Measurements from ENCODE around the gene STK32B. TPM values are rescaled to one million over a fixed set of nuclear protein-coding genes. Genes with fewer than 3 reads are reported as not detected.

STK32B gene
- total and polyA plus RNA-seq, 9 of the 15 experiments (the other 6 are each of a cell fraction or from before 2014, with no cell fraction given): 0.03 to 0.20 (median 0.07) TPM; not detected in 2

GRCh38 chr4:5361968-5362367, 310.7 kb downstream of the STK32B start:
- peak in 1 of 4 experiments; percentile 31 for DNase-seq (ENCODE audit: extremely low read depth in 1 of 4, low spot score in 3 of 4)
- TF ChIP-seq, protein P1, sequence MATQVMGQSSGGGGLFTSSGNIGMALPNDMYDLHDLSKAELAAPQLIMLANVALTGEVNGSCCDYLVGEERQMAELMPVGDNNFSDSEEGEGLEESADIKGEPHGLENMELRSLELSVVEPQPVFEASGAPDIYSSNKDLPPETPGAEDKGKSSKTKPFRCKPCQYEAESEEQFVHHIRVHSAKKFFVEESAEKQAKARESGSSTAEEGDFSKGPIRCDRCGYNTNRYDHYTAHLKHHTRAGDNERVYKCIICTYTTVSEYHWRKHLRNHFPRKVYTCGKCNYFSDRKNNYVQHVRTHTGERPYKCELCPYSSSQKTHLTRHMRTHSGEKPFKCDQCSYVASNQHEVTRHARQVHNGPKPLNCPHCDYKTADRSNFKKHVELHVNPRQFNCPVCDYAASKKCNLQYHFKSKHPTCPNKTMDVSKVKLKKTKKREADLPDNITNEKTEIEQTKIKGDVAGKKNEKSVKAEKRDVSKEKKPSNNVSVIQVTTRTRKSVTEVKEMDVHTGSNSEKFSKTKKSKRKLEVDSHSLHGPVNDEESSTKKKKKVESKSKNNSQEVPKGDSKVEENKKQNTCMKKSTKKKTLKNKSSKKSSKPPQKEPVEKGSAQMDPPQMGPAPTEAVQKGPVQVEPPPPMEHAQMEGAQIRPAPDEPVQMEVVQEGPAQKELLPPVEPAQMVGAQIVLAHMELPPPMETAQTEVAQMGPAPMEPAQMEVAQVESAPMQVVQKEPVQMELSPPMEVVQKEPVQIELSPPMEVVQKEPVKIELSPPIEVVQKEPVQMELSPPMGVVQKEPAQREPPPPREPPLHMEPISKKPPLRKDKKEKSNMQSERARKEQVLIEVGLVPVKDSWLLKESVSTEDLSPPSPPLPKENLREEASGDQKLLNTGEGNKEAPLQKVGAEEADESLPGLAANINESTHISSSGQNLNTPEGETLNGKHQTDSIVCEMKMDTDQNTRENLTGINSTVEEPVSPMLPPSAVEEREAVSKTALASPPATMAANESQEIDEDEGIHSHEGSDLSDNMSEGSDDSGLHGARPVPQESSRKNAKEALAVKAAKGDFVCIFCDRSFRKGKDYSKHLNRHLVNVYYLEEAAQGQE (IDR thresholded peaks at IDR 0.05; ENCODE audit: borderline replicate concordance): peak; percentile 97
- TF ChIP-seq, protein P1 (CRISPR knock-in tag; IDR thresholded peaks at IDR 0.05; ENCODE audit: low read depth): peak; percentile 91
- TF ChIP-seq SREBF2 (CRISPR knock-in tag; IDR thresholded peaks at IDR 0.05) (no peak), ZNF280B (CRISPR knock-in tag; IDR thresholded peaks at IDR 0.05) (no peak), HSF4 (CRISPR knock-in tag; IDR thresholded peaks at IDR 0.05; ENCODE audit: borderline replicate concordance) (no peak), ZNF197 (CRISPR knock-in tag; IDR thresholded peaks at IDR 0.05; ENCODE audit: low read depth) (0 out of 2 replicates have a peak, but pooled peaks have one; percentile 33), AFF1 (IDR thresholded peaks at IDR 0.05; ENCODE audit: low read depth in 1 of 2, partially characterized antibody in 2 of 2) (peak in 1 of 2 experiments; percentile 63), EHMT2 (IDR thresholded peaks at IDR 0.05) (peak; percentile 93), MIER1 (IDR thresholded peaks at IDR 0.05; ENCODE audit: low read depth) (peak; percentile 89)

More at GRCh38 chr4:5361968-5362367, 310.7 kb downstream of the STK32B start:
- FAIRE-seq (peak; percentile 11), ATAC-seq (no peak)
- Histone ChIP-seq H3K9me3 (replicated peaks; ENCODE audit: control insufficient read depth, insufficient read depth, low read depth, low read length) (no peaks in the 10 kb centered on the region), H3K9ac (ENCODE audit: insufficient read depth in 1 of 2, low read depth in 2 of 2, low read length in 2 of 2) (no peak overlapping the region), H3K79me2 (ENCODE audit: control insufficient read depth, insufficient read depth, low read length) (no peaks in the 10 kb centered on the region), H3K9me1 (ENCODE audit: control insufficient read depth, insufficient read depth, low read length) (no peaks in the 10 kb centered on the region), H3K4me1 (replicated peaks in 1 of 2; ENCODE audit: control insufficient read depth in 2 of 2, insufficient read depth in 2 of 2, low read length in 2 of 2) (no peaks in the 10 kb centered on the region), H3K4me3 (no peak overlapping the region), H3K27ac (ENCODE audit: extremely low read depth, low read depth, low read length) (no peak overlapping the region), H3K27me3 (ENCODE audit: control insufficient read depth in 2 of 2, insufficient read depth in 2 of 2, low read length in 2 of 2) (no peaks in the 10 kb centered on the region), H4K20me1 (replicated peaks; ENCODE audit: control insufficient read depth, insufficient read depth, low read length) (no peaks in the 10 kb centered on the region), H2AFZ (ENCODE audit: low read depth, low read length) (no peak overlapping the region), H3K36me3 (ENCODE audit: control insufficient read depth, insufficient read depth, low read length) (no peaks in the 10 kb centered on the region), H3K4me2 (ENCODE audit: insufficient read depth, low read length) (no peak overlapping the region)
- intact Hi-C loops (cut with micrococcal nuclease): no loop called here
- BruUV-seq (replicated peaks): no TSS peak
- in situ Hi-C loops (cut with MboI): no loop called here
- ChIA-PET CTCF (ENCODE audit: low intra/inter-chr PET ratio) (no interaction called here), POLR2A (interaction anchor here (0.7 kb wide), 1 partner anchor 17 kb away, joined by 3 read pairs; no protein-coding TSS in a partner anchor)
- WGBS (ENCODE audit: insufficient coverage, low coverage, missing lambda C conversion rate): 1% methylated on average over 5 of the region's 5 CpGs
